Measurements from ENCODE around the gene GLIPR1L2.

GRCh38 chr12:75481013-75481705 is 90.3 kb downstream of the GLIPR1L2 start:
- TF ChIP-seq CTCF (IDR thresholded peaks at IDR 0.05; ENCODE audit: control extremely low read depth in 1 of 3, insufficient read depth in 1 of 3, low read depth in 1 of 3, low read length in 3 of 3), result no peak
- no peak for TF ChIP-seq EP300 (IDR thresholded peaks at IDR 0.05; ENCODE audit: borderline replicate concordance in 1 of 2, low read depth in 2 of 2, low read length in 2 of 2)
- no peak for TF ChIP-seq PHF8 (conservative IDR thresholded peaks at IDR 0.05; ENCODE audit: low read depth, low read length)
- no peak for TF ChIP-seq SP1 (IDR thresholded peaks at IDR 0.05; ENCODE audit: low read depth, low read length)
- TF ChIP-seq CHD1 (IDR thresholded peaks at IDR 0.05; ENCODE audit: low read depth, low read length), result no peak
- no peak for TF ChIP-seq POU5F1 (IDR thresholded peaks at IDR 0.05; ENCODE audit: low read depth, low read length)
- TF ChIP-seq YY1 (IDR thresholded peaks at IDR 0.05; ENCODE audit: low read depth, low read length), result no peak
- no peak for TF ChIP-seq SP4 (IDR thresholded peaks at IDR 0.05; ENCODE audit: low read length)
- TF ChIP-seq TAF1 (IDR thresholded peaks at IDR 0.05; ENCODE audit: low read depth, low read length), result no peak
- TF ChIP-seq MAX (IDR thresholded peaks at IDR 0.05), result no peak
- TF ChIP-seq CBX5 (IDR thresholded peaks at IDR 0.05; ENCODE audit: low read depth, low read length), result no peak
- TF ChIP-seq EZH2 (IDR thresholded peaks at IDR 0.05; ENCODE audit: low read depth, low read length, severe bottlenecking), result no peak

Data from H1 (cell line).